Vagina (tissue), 2 donors: ENCODE measurements around the gene AADAC. TPM values are rescaled to one million over a fixed set of nuclear protein-coding genes. Genes with fewer than 3 reads are reported as not detected.

ENCODE experiments used
- DNase-seq, 2 donors: peaks; one replicate each; pipeline ENCODE4 v3.0.0-alpha.2; 2017; ENCODE audit errors: extremely low spot score in 2 of 2
- H3K27ac ChIP-seq: fragments of 200-600 bp; sonication (generic); one replicate; pipeline ENCODE4 v1.5.1; 2019
- H3K27me3 ChIP-seq: fragments of 200-600 bp; sonication (generic); one replicate; pipeline ENCODE4 v1.5.1; 2019
- H3K36me3 ChIP-seq, 2 donors: fragments of 200-600 bp; sonication (generic); one replicate each; pipeline ENCODE4 v1.5.1; 2017 to 2019
- H3K4me1 ChIP-seq: fragments of 200-600 bp; sonication (generic); one replicate; pipeline ENCODE4 v1.5.1; 2019
- H3K4me3 ChIP-seq, 2 donors: fragments of 200-600 bp; sonication (generic); 1 replicate in 1 of 2; 2 replicates in 1 of 2; pipeline ENCODE4 v1.5.1; 2016 to 2019
- H3K9me3 ChIP-seq: fragments of 200-600 bp; sonication (generic); one replicate; pipeline ENCODE4 v1.5.1; 2019
- CTCF ChIP-seq, 3 experiments: fragments of 450-650 bp in 2 of 3; fragments of 200-600 bp in 1 of 3; sonication (generic) in 1 of 3; IDR thresholded peaks; one replicate each; pipeline ENCODE4 v1.5.1; 2017 to 2019; ENCODE audit warnings: antibody characterized with exemption in 3 of 3, mild to moderate bottlenecking in 2 of 3, moderate library complexity in 2 of 3
- POLR2A ChIP-seq, 2 donors: fragments of 450-650 bp; IDR thresholded peaks; one replicate each; pipeline ENCODE4 v1.6.1; 2017; ENCODE audit warnings: antibody characterized with exemption in 2 of 2, mild to moderate bottlenecking in 2 of 2, moderate library complexity in 2 of 2
- POLR2AphosphoS5 ChIP-seq, 2 donors: sonication (generic); formaldehyde crosslinking; IDR thresholded peaks; one replicate each; pipeline ENCODE4 v1.9.0; 2017; ENCODE audit warnings: antibody characterized with exemption in 2 of 2, mild to moderate bottlenecking in 2 of 2, low read depth in 1 of 2; ENCODE audit not compliant: insufficient read depth in 1 of 2
- intact Hi-C: fragments of 100-400 bp; cut with DNase I; formaldehyde crosslinking; loops from one replicate; pipeline ENCODE4 v1.15.1; 2023
- total RNA-seq: library from RNA; depleted of rRNA; stranded (reverse); fragments of >200 nt; gene quantifications from one replicate; pipeline ENCODE4 v1.2.3, GENCODE V29; 2016

The AADAC gene
- total RNA-seq, 1 donor from 2014 or later: 2.0 TPM

DNA sequence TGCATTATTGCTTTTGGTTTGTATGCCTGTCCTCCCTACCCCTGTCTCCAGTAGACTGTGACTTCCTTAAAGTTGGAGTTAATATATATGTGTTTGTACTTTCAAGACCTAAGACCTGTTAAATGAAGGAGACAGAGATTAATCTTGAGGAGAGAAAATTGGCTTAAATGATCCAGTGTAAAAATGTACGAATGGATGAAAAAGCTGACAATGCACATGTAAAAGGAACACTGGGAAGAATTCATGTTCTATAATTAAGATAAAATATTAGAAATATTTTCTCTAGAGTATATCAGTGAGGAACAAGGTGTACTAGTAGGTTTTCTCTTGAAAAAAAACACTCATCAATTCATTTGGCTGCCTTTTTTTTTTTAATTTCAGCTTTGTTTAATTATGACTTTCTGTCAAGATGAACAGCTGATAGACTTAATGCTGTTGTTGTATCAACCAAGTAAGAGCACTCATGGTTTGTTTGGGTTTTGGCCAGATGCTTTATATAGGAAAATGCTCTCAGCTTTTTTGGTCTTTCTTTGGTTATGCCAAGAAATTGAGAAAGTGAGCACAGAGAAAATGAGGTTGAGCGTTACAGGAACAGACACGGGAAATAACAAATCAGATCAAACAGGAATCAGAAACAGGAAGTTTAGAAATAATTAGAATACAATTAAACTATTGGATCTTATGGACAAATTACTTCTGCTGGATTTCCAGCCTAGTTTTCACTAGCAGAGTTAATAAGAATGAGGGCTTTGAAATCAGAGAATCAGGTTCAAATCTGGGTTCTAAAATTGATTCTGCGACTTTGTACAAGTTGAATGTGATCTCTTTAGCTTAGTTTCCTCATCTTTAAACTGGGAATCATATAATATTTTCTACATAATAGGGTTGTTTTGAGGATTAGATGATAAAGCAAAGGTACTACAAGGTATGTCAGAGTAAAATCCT is 38.3 kb upstream of the AADAC start:
- H3K4me1 ChIP-seq: peaks cover 17% of the 10 kb centered on the region
- intact Hi-C loops: no loop called here

GRCh38 chr3:151776259-151776740 is 37.6 kb upstream of the AADAC start:
- no peak for TF ChIP-seq POLR2A (IDR thresholded peaks at IDR 0.05)
- TF ChIP-seq CTCF (IDR thresholded peaks at IDR 0.05): no peak
- no peak for TF ChIP-seq POLR2AphosphoS5 (IDR thresholded peaks at IDR 0.05; ENCODE audit: insufficient read depth in 1 of 2, low read depth in 1 of 2)
- H3K27ac ChIP-seq: no peak overlapping the region
- no peaks in the 10 kb centered on the region for H3K36me3 ChIP-seq
- H3K27me3 ChIP-seq: no peaks in the 10 kb centered on the region
- no peaks in the 10 kb centered on the region for H3K9me3 ChIP-seq
- H3K4me3 ChIP-seq: no peak overlapping the region
- intact Hi-C loops: no loop called here
- H3K4me1 ChIP-seq: peaks cover 10% of the 10 kb centered on the region
- DNase-seq: no peak

More for the DNA sequence above, 38.3 kb upstream of the AADAC start:
- Histone ChIP-seq H3K27ac (no peak overlapping the region), H3K27me3 (no peaks in the 10 kb centered on the region), H3K9me3 (no peaks in the 10 kb centered on the region), H3K36me3 (no peaks in the 10 kb centered on the region), H3K4me3 (no peak overlapping the region)
- no peak for TF ChIP-seq POLR2A (IDR thresholded peaks at IDR 0.05)
- no peak for TF ChIP-seq POLR2AphosphoS5 (IDR thresholded peaks at IDR 0.05; ENCODE audit: insufficient read depth in 1 of 2, low read depth in 1 of 2)
- TF ChIP-seq CTCF (IDR thresholded peaks at IDR 0.05): no peak
- no peak for DNase-seq

GRCh38 chr3:151777880-151778279 is 36.0 kb upstream of the AADAC start:
- H3K27me3 ChIP-seq: no peaks in the 10 kb centered on the region
- no peak overlapping the region for H3K4me3 ChIP-seq
- H3K36me3 ChIP-seq: no peaks in the 10 kb centered on the region
- TF ChIP-seq POLR2A (IDR thresholded peaks at IDR 0.05): no peak
- no peak for TF ChIP-seq POLR2AphosphoS5 (IDR thresholded peaks at IDR 0.05; ENCODE audit: insufficient read depth in 1 of 2, low read depth in 1 of 2)
- no peak for TF ChIP-seq CTCF (IDR thresholded peaks at IDR 0.05)
- no peaks in the 10 kb centered on the region for H3K9me3 ChIP-seq
- no peak for DNase-seq
- intact Hi-C loops: no loop called here
- H3K4me1 ChIP-seq: no peaks in the 10 kb centered on the region
- H3K27ac ChIP-seq: no peak overlapping the region

DNA sequence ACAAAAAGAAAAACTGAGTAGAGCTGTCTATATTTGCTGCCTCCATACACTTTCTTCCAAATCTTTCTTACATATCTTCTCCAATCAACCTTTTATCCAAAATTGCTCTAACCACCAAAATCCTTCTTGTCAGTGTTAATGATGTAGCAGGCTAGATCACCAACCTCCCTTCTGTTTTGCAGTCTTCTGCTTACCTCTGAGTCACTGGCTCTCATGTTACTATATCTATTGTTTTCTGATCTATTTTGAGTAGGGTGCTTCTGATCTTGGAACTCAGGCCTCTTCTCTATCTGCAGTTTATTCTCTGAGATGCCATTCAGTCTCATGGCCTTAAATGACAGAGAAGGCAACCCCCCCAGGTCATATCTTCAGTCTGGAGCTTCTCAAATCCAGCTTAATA is 26.3 kb upstream of the AADAC start:
- no peaks in the 10 kb centered on the region for H3K4me1 ChIP-seq

More for the DNA sequence above, 26.3 kb upstream of the AADAC start:
- no peak for TF ChIP-seq CTCF (IDR thresholded peaks at IDR 0.05)
- TF ChIP-seq POLR2AphosphoS5 (IDR thresholded peaks at IDR 0.05; ENCODE audit: insufficient read depth in 1 of 2, low read depth in 1 of 2): no peak
- TF ChIP-seq POLR2A (IDR thresholded peaks at IDR 0.05): no peak
- intact Hi-C loops: no loop called here
- Histone ChIP-seq H3K4me3 (no peak overlapping the region), H3K27ac (no peak overlapping the region), H3K36me3 (no peaks in the 10 kb centered on the region), H3K27me3 (no peaks in the 10 kb centered on the region), H3K9me3 (no peaks in the 10 kb centered on the region)
- no peak for DNase-seq
